AG09319 (cell line): ENCODE data around the gene SLC35F4.

Experiments used
- DNase-seq: peaks from one replicate; pipeline ENCODE4 v3.0.0-alpha.2; 2010; ENCODE audit warnings: low read depth; ENCODE audit errors: extremely low read depth
- TF ChIP-seq, protein P1 (sequence below): IDR thresholded peaks from 2 replicates; pipeline ENCODE4 v1.5.1; 2011; ENCODE audit warnings: low read depth, mild to moderate bottlenecking, inconsistent platforms, low read length, moderate library complexity

The SLC35F4 gene

DNA sequence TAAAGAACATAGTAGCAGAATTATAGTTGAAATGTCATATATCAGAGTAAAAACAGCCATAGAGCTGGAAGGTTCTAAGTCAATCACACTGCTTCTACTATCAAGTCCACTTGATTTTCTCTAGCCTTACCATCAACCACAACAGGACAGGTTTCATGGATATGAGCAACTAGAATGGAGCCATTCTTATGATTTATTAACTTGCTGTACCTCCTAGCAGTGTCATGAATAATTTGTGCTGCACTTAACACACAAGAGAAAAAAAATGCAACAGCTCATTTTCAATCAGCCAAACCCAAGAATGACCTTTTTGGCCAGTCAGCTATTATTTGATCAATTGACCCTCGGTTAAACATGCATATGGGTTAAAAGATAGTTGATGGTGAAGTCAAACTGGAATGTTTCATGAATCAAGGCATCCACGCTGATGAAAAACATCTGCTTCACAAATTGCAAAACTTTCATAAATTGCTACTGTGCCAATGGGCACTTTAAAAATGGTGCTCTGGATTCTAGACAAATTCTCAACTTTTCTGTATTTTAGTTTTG, 316.8 kb downstream of the SLC35F4 start:
- TF ChIP-seq, protein P1, sequence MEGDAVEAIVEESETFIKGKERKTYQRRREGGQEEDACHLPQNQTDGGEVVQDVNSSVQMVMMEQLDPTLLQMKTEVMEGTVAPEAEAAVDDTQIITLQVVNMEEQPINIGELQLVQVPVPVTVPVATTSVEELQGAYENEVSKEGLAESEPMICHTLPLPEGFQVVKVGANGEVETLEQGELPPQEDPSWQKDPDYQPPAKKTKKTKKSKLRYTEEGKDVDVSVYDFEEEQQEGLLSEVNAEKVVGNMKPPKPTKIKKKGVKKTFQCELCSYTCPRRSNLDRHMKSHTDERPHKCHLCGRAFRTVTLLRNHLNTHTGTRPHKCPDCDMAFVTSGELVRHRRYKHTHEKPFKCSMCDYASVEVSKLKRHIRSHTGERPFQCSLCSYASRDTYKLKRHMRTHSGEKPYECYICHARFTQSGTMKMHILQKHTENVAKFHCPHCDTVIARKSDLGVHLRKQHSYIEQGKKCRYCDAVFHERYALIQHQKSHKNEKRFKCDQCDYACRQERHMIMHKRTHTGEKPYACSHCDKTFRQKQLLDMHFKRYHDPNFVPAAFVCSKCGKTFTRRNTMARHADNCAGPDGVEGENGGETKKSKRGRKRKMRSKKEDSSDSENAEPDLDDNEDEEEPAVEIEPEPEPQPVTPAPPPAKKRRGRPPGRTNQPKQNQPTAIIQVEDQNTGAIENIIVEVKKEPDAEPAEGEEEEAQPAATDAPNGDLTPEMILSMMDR: no peak
- DNase-seq: no peak

DNA sequence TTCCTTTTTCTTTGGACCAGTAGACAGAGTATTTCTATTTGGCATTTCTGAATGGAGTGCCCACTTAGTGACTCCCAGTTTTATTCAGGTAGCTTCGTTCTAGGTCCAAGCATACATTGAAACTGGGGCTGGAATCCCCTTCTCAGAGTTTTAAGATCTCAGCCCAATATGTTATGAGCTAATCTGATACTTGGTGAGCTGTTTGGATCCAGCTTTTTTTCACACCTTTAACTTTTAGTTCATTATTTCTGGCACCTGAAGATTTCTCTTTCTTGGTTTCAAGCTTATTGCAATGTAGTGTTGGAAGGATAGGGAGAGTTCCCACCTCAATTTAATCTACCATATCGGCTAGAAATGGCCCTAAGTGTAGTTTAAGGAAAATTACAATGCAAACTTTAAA, 318.8 kb downstream of the SLC35F4 start:
- no peak for DNase-seq
- TF ChIP-seq, protein P1: no peak

DNA sequence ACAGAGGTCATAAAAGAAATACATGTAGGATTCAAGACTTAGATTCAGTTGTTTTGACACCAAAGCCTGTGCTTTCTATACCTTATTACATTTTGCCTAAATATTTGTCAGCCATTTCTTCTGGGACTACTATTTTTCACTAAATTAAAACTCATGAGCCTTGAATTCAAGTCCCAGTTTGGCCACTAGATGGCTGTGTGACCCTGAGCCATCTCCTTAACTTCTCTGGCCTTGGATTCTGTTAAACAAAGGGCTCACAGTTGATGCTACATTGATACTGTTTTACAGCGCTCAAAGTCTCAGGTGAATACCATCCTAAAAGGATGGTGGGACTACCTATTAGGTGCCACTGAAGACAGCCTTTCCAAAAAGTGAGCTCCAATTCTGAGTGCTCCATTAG, 332.7 kb downstream of the SLC35F4 start:
- no peak for DNase-seq
- TF ChIP-seq, protein P1: peak; percentile 23

DNA sequence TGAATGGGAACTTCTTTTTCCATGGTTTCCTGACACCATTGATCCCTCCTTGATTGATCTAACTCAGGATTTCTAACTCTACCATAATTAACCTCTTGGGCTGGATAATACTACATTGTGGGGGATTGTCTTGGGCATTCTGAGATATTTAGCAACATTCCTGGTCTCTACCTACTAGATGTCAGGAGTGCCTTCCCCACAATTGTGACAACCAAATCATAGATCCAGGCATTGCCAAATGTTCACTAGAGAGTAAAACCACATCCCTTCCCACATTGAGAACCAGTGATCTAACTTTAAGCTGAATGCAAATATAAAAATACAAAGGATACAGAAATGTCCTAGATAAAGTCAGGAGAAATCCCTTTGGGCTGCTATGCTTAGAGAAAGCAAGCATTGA, 335.3 kb downstream of the SLC35F4 start:
- DNase-seq: no peak
- TF ChIP-seq, protein P1: no peak

DNA sequence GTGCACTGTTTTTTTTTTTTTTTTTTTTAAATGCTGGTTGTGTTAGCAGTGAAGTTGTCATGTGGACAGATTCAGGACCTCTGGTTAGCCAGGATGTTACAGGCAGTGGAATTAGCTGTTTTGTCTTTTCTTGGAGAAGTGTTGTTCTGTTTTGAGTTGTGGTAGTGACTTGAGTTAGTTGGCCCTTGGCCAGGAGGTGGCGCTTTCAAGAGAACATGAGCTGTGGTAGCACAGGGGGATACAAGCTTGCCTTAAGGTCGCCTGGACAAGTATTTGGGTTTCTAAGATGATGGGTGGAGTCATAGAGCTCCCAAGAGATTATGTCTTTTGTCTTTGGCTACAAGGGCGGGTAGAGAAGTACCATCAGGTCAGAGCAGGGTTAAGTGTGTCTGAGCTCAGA, 338.9 kb downstream of the SLC35F4 start:
- no peak for DNase-seq
- TF ChIP-seq, protein P1: no peak

DNA sequence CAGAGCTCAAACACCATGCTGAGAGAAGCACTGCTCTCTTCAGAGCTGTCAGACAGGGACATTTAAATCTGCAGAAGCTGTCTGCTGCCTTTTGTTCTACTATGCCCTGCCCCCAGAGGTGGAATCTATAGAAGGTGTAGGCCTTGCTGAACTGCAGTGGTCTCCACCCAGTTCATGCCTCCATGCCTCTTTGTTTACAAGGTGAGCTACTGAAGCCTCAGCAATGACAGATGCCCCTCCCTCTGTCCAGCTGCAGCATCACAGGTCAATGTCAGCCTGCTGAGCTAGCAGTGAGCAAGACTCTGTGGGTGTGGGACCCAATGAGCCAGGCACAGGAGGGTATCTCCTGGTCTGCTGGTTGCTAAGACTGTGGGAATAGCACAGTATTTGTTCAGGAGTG, 346.8 kb downstream of the SLC35F4 start:
- TF ChIP-seq, protein P1: no peak
- no peak for DNase-seq
